Gastrocnemius medialis (tissue), 4 donors: ENCODE results near the gene PIK3C3. TPM values are rescaled to one million over a fixed set of nuclear protein-coding genes. Genes with fewer than 3 reads are reported as not detected.

ENCODE experiments used
- ATAC-seq, 2 donors: fragments of 150-250 bp; one replicate each; pipeline ENCODE4 v1.9.1; 2016
- DNase-seq, 2 donors: peaks; one replicate each; pipeline ENCODE4 v3.0.0-alpha.2; 2019
- H3K27ac ChIP-seq, 4 donors: fragments of 200-600 bp; sonication (generic); 1 replicate in 1 of 4; 2 replicates in 3 of 4; pipeline ENCODE4 v1.5.1; 2016 to 2018; ENCODE audit warnings: mild to moderate bottlenecking in 2 of 4, moderate library complexity in 1 of 4
- H3K27me3 ChIP-seq, 3 donors: fragments of 200-600 bp; sonication (generic) in 2 of 3; 1 replicate in 1 of 3; 2 replicates in 2 of 3; pipeline versions ENCODE4 v1.5.1 to v1.6.0; 2016 to 2019; ENCODE audit warnings: mild to moderate bottlenecking in 1 of 3, moderate library complexity in 1 of 3
- H3K36me3 ChIP-seq, 2 donors: fragments of 200-600 bp; sonication (generic) in 1 of 2; one replicate each; pipeline ENCODE4 v1.5.1; 2017 to 2018
- H3K4me1 ChIP-seq, 2 donors: fragments of 200-600 bp; sonication (generic) in 1 of 2; one replicate each; pipeline ENCODE4 v1.5.1; 2016 to 2017; ENCODE audit warnings: mild to moderate bottlenecking in 2 of 2
- H3K4me3 ChIP-seq, 4 donors: fragments of 200-600 bp; sonication (generic) in 3 of 4; 1 replicate in 1 of 4; 2 replicates in 3 of 4; pipeline ENCODE4 v1.5.1; 2016 to 2019; ENCODE audit warnings: mild to moderate bottlenecking in 2 of 4
- H3K9me3 ChIP-seq, 3 donors: fragments of 200-600 bp; sonication (generic) in 2 of 3; 1 replicate in 1 of 3; 2 replicates in 2 of 3; pipeline ENCODE4 v1.5.1; 2016 to 2019
- CTCF ChIP-seq, 5 experiments: fragments of 450-650 bp in 3 of 5; fragments of 200-600 bp in 2 of 5; sonication (generic) in 2 of 5; IDR thresholded peaks in 4 of 5; conservative IDR thresholded peaks in 1 of 5; 1 replicate in 4 of 5; 2 replicates in 1 of 5; pipeline ENCODE4 v1.5.1; 2016 to 2019; ENCODE audit warnings: antibody characterized with exemption in 5 of 5, mild to moderate bottlenecking in 3 of 5, moderate library complexity in 3 of 5
- POLR2A ChIP-seq, 2 donors: fragments of 450-650 bp; IDR thresholded peaks; one replicate each; pipeline ENCODE4 v1.6.1; 2017; ENCODE audit warnings: antibody characterized with exemption in 2 of 2, mild to moderate bottlenecking in 2 of 2, moderate library complexity in 2 of 2
- in situ Hi-C, 4 donors: fragments of 200-750 bp; cut with MboI; loops; one replicate each; pipeline versions ENCODE4 v1.15.0 to v1.8.0; 2017; ENCODE audit warnings: low sequenced_read_pairs in 4 of 4
- intact Hi-C: fragments of 100-400 bp; cut with DNase I; formaldehyde crosslinking; loops from one replicate; pipeline ENCODE4 v1.15.1; 2023; ENCODE audit warnings: low total_unique reads
- total RNA-seq, 4 donors: library from RNA; depleted of rRNA; stranded (reverse); fragments of >200 nt; gene quantifications; one replicate each; pipeline versions ENCODE4 v1.1.0 to v1.2.3, GENCODE V29; 2016

Gene PIK3C3
- total RNA-seq, 4 donors from 2014 or later = 21.7 to 38.6 (median 29.6) TPM

- H3K4me1 ChIP-seq = no peaks in the 10 kb centered on the region
- H3K4me3 ChIP-seq = no peak overlapping the region
- TF ChIP-seq CTCF (IDR thresholded peaks at IDR 0.05 in 4 of 5, conservative IDR thresholded peaks at IDR 0.05 in 1 of 5) = no peak
- TF ChIP-seq POLR2A (IDR thresholded peaks at IDR 0.05) = no peak
- H3K27me3 ChIP-seq = no peaks in the 10 kb centered on the region
- DNase-seq = no peak
- ATAC-seq = no peak
- in situ Hi-C loops = no loop called here
- H3K9me3 ChIP-seq = no peaks in the 10 kb centered on the region
- H3K27ac ChIP-seq = no peak overlapping the region
- no peaks in the 10 kb centered on the region for H3K36me3 ChIP-seq
- intact Hi-C loops = no loop called here
These were observed 33.3 kb upstream of the PIK3C3 start for GRCh38 chr18:41921770-41922169.

GRCh38 chr18:41922176-41922575, 32.9 kb upstream of the PIK3C3 start:
- Histone ChIP-seq H3K27ac (no peak overlapping the region), H3K4me1 (no peaks in the 10 kb centered on the region), H3K9me3 (no peaks in the 10 kb centered on the region), H3K4me3 (no peak overlapping the region), H3K27me3 (no peaks in the 10 kb centered on the region), H3K36me3 (no peaks in the 10 kb centered on the region)
- intact Hi-C loops = no loop called here
- in situ Hi-C loops = no loop called here
- TF ChIP-seq CTCF (IDR thresholded peaks at IDR 0.05 in 4 of 5, conservative IDR thresholded peaks at IDR 0.05 in 1 of 5) = no peak
- TF ChIP-seq POLR2A (IDR thresholded peaks at IDR 0.05) = no peak
- DNase-seq = no peak
- ATAC-seq = no peak

- TF ChIP-seq CTCF (IDR thresholded peaks at IDR 0.05 in 4 of 5, conservative IDR thresholded peaks at IDR 0.05 in 1 of 5) = no peak
- TF ChIP-seq POLR2A (IDR thresholded peaks at IDR 0.05) = no peak
- ATAC-seq = no peak
- in situ Hi-C loops = no loop called here
- intact Hi-C loops = no loop called here
- Histone ChIP-seq H3K4me3 (no peak overlapping the region), H3K4me1 (no peaks in the 10 kb centered on the region), H3K36me3 (no peaks in the 10 kb centered on the region), H3K9me3 (no peaks in the 10 kb centered on the region), H3K27me3 (no peaks in the 10 kb centered on the region), H3K27ac (no peak overlapping the region)
- no peak for DNase-seq
These were observed 32.2 kb upstream of the PIK3C3 start for GRCh38 chr18:41922841-41923240.

GRCh38 chr18:41923446-41923845, 31.6 kb upstream of the PIK3C3 start:
- intact Hi-C loops = no loop called here

More at GRCh38 chr18:41923446-41923845, 31.6 kb upstream of the PIK3C3 start:
- ATAC-seq (no peak), DNase-seq (no peak)
- H3K27me3 ChIP-seq = no peaks in the 10 kb centered on the region
- H3K9me3 ChIP-seq = no peaks in the 10 kb centered on the region
- no peaks in the 10 kb centered on the region for H3K36me3 ChIP-seq
- no peak overlapping the region for H3K4me3 ChIP-seq
- no peaks in the 10 kb centered on the region for H3K4me1 ChIP-seq
- TF ChIP-seq POLR2A (IDR thresholded peaks at IDR 0.05) = no peak
- no peak for TF ChIP-seq CTCF (IDR thresholded peaks at IDR 0.05 in 4 of 5, conservative IDR thresholded peaks at IDR 0.05 in 1 of 5)
- no peak overlapping the region for H3K27ac ChIP-seq
- in situ Hi-C loops = no loop called here
